Lower leg skin (tissue), 3 donors: Measurements from ENCODE around the gene SNRNP27.

Source experiments
- POLR2A ChIP-seq, 2 donors: fragments of 450-650 bp; IDR thresholded peaks; one replicate each; pipeline ENCODE4 v1.6.1; 2016 to 2017; ENCODE audit warnings: antibody characterized with exemption in 2 of 2, mild to moderate bottlenecking in 1 of 2, moderate library complexity in 1 of 2
- TF ChIP-seq, protein P1 (sequence below), 3 donors: fragments of 450-650 bp; IDR thresholded peaks; one replicate each; pipeline ENCODE4 v1.5.1; 2016; ENCODE audit warnings: antibody characterized with exemption in 3 of 3, mild to moderate bottlenecking in 3 of 3, moderate library complexity in 2 of 3

- TF ChIP-seq, protein P1, sequence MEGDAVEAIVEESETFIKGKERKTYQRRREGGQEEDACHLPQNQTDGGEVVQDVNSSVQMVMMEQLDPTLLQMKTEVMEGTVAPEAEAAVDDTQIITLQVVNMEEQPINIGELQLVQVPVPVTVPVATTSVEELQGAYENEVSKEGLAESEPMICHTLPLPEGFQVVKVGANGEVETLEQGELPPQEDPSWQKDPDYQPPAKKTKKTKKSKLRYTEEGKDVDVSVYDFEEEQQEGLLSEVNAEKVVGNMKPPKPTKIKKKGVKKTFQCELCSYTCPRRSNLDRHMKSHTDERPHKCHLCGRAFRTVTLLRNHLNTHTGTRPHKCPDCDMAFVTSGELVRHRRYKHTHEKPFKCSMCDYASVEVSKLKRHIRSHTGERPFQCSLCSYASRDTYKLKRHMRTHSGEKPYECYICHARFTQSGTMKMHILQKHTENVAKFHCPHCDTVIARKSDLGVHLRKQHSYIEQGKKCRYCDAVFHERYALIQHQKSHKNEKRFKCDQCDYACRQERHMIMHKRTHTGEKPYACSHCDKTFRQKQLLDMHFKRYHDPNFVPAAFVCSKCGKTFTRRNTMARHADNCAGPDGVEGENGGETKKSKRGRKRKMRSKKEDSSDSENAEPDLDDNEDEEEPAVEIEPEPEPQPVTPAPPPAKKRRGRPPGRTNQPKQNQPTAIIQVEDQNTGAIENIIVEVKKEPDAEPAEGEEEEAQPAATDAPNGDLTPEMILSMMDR (IDR thresholded peaks at IDR 0.05): no peak
- TF ChIP-seq POLR2A (IDR thresholded peaks at IDR 0.05): no peak
Measured at GRCh38 chr2:69918401-69918800, 24.6 kb downstream of the SNRNP27 start.
